Muscle of leg (tissue), 11 donors: ENCODE results near the gene UBE2N. TPM values are rescaled to one million over a fixed set of nuclear protein-coding genes. Genes with fewer than 3 reads are reported as not detected.

Source experiments
- DNase-seq: peaks from one replicate; pipeline ENCODE4 v3.0.0; 2013
- H3K27ac ChIP-seq: one replicate; pipeline ENCODE4 v1.5.1; 2013; ENCODE audit warnings: mild to moderate bottlenecking, low read length, control low read depth
- H3K27me3 ChIP-seq: one replicate; pipeline ENCODE4 v1.6.1; 2013; ENCODE audit warnings: low read length; ENCODE audit not compliant: control insufficient read depth, insufficient read depth
- H3K36me3 ChIP-seq: one replicate; pipeline ENCODE4 v1.6.1; 2013; ENCODE audit warnings: low read length; ENCODE audit not compliant: control insufficient read depth, insufficient read depth
- H3K4me1 ChIP-seq: one replicate; pipeline ENCODE4 v1.6.1; 2013; ENCODE audit warnings: low read length; ENCODE audit not compliant: control insufficient read depth, insufficient read depth
- H3K4me3 ChIP-seq: one replicate; pipeline ENCODE4 v1.5.1; 2013; ENCODE audit warnings: low read length, control low read depth
- H3K9me3 ChIP-seq: replicated peaks from 2 replicates; pipeline ENCODE4 v1.6.1; 2013; ENCODE audit warnings: low read depth, low read length; ENCODE audit not compliant: control insufficient read depth
- WGBS: methylation state at CpG from one replicate; pipeline ENCODE4 v1.1.5; 2013; ENCODE audit warnings: missing lambda C conversion rate; ENCODE audit not compliant: insufficient coverage; 5-methylcytosine and 5-hydroxymethylcytosine counted together
- polyA plus RNA-seq, 8 donors: library from polyadenylated mRNA; unstranded; fragments of 120-200 nt; gene quantifications; one replicate each; pipeline versions ENCODE4 v1.2.1 to v1.2.3, GENCODE V29; 2013; ENCODE audit warnings: inconsistent platforms in 1 of 8, low replicate concordance in 1 of 8; ENCODE audit not compliant: insufficient read length in 8 of 8, insufficient read depth in 1 of 8
- total RNA-seq: library from RNA; stranded (reverse); fragments of 120-200 nt; gene quantifications from one replicate; pipeline ENCODE4 v1.2.4, GENCODE V29; 2013

The UBE2N gene
- total and polyA plus RNA-seq, 9 donors, result 63.7 to 112 (median 103) TPM

- peaks cover 19% of the 10 kb centered on the region for H3K4me1 ChIP-seq
- H3K27ac ChIP-seq, result no peak overlapping the region
- WGBS, result no CpG with 5 or more reads among the region's 4 CpGs
Observed at GRCh38 chr12:93430280-93430679, 11.5 kb downstream of the UBE2N start.

GRCh38 chr12:93429852-93430251, 11.9 kb downstream of the UBE2N start:
- H3K4me1 ChIP-seq, result peaks cover 17% of the 10 kb centered on the region
- H3K27ac ChIP-seq, result no peak overlapping the region
- H3K27me3 ChIP-seq, result no peaks in the 10 kb centered on the region
- no peaks in the 10 kb centered on the region for H3K36me3 ChIP-seq
- no CpG with 5 or more reads among the region's 1 CpG for WGBS
- H3K9me3 ChIP-seq, result no peaks in the 10 kb centered on the region
- DNase-seq, result no peak
- no peak overlapping the region for H3K4me3 ChIP-seq

More at GRCh38 chr12:93430280-93430679, 11.5 kb downstream of the UBE2N start:
- no peak overlapping the region for H3K4me3 ChIP-seq
- no peaks in the 10 kb centered on the region for H3K27me3 ChIP-seq
- DNase-seq, result no peak
- no peaks in the 10 kb centered on the region for H3K9me3 ChIP-seq
- H3K36me3 ChIP-seq, result no peaks in the 10 kb centered on the region

GRCh38 chr12:93429448-93429847, 12.3 kb downstream of the UBE2N start:
- H3K9me3 ChIP-seq, result no peaks in the 10 kb centered on the region
- H3K27ac ChIP-seq, result no peak overlapping the region
- DNase-seq, result no peak
- no peak overlapping the region for H3K4me3 ChIP-seq
- WGBS, result 67% methylated on average over 1 of the region's 1 CpG
- H3K36me3 ChIP-seq, result no peaks in the 10 kb centered on the region
- peaks cover 16% of the 10 kb centered on the region for H3K4me1 ChIP-seq
- no peaks in the 10 kb centered on the region for H3K27me3 ChIP-seq

- Histone ChIP-seq H3K4me3 (no peak overlapping the region), H3K36me3 (peaks cover 1% of the 10 kb centered on the region), H3K27ac (no peak overlapping the region), H3K27me3 (no peaks in the 10 kb centered on the region), H3K4me1 (peaks cover 16% of the 10 kb centered on the region), H3K9me3 (no peaks in the 10 kb centered on the region)
- WGBS, result 20% methylated on average over 1 of the region's 5 CpGs
- DNase-seq, result no peak
Observed at GRCh38 chr12:93427779-93428564, 13.8 kb downstream of the UBE2N start.

- Histone ChIP-seq H3K4me3 (no peak overlapping the region), H3K4me1 (peaks cover 16% of the 10 kb centered on the region), H3K27me3 (no peaks in the 10 kb centered on the region), H3K27ac (no peak overlapping the region), H3K36me3 (peaks cover 4% of the 10 kb centered on the region), H3K9me3 (no peaks in the 10 kb centered on the region)
- DNase-seq, result no peak
- no CpG with 5 or more reads among the region's 1 CpG for WGBS
Observed at GRCh38 chr12:93426412-93426805, 15.3 kb downstream of the UBE2N start.

GRCh38 chr12:93425736-93426411, 15.9 kb downstream of the UBE2N start:
- no peaks in the 10 kb centered on the region for H3K9me3 ChIP-seq
- H3K4me1 ChIP-seq, result peaks cover 16% of the 10 kb centered on the region
- peaks cover 4% of the 10 kb centered on the region for H3K36me3 ChIP-seq
- no peak overlapping the region for H3K4me3 ChIP-seq
- H3K27ac ChIP-seq, result no peak overlapping the region
- peak; percentile 65 for DNase-seq
- no peaks in the 10 kb centered on the region for H3K27me3 ChIP-seq
- WGBS, result 71% methylated on average over 2 of the region's 8 CpGs

- WGBS, result no CpG with 5 or more reads among the region's 2 CpGs
- DNase-seq, result no peak
- Histone ChIP-seq H3K9me3 (no peaks in the 10 kb centered on the region), H3K27ac (no peak overlapping the region), H3K4me3 (no peak overlapping the region), H3K27me3 (no peaks in the 10 kb centered on the region), H3K4me1 (peaks cover 9% of the 10 kb centered on the region), H3K36me3 (peaks cover 4% of the 10 kb centered on the region)
Observed at GRCh38 chr12:93422050-93422449, 19.7 kb downstream of the UBE2N start.

DNA sequence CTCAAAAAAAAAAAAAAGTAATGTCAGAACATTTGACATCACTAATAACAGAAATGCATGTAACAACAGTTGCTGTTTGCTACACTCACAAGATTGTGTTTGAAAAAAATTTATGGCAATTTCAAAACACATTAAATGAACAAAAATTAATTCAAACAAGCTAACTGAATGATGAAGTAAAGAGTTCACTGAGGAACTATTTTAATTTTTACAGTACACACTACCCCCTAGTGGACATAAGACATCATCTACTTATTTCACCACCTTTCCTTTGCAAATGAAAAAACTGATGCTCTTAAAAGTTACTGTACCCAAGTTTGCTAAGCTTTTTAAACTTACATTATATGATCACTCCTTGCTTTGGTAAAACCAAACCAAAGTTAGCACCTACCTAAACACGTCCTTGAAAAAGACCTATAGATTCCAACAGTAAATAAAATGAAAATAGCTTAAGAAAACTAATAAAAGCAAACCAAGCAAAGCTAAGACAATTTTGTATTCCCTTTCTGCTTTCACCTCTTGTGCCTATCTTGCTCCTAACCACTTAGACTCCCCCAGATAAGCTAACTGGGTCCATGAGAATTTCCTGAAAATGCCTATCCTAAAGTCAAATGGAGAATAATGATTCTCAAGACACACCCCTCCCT, 22.2 kb downstream of the UBE2N start:
- Histone ChIP-seq H3K36me3 (peaks cover 4% of the 10 kb centered on the region), H3K27me3 (no peaks in the 10 kb centered on the region), H3K4me3 (no peak overlapping the region), H3K27ac (no peak overlapping the region), H3K9me3 (no peaks in the 10 kb centered on the region), H3K4me1 (peaks cover 3% of the 10 kb centered on the region)
- no CpG with 5 or more reads among the region's 1 CpG for WGBS
- peak; percentile 75 for DNase-seq

DNA sequence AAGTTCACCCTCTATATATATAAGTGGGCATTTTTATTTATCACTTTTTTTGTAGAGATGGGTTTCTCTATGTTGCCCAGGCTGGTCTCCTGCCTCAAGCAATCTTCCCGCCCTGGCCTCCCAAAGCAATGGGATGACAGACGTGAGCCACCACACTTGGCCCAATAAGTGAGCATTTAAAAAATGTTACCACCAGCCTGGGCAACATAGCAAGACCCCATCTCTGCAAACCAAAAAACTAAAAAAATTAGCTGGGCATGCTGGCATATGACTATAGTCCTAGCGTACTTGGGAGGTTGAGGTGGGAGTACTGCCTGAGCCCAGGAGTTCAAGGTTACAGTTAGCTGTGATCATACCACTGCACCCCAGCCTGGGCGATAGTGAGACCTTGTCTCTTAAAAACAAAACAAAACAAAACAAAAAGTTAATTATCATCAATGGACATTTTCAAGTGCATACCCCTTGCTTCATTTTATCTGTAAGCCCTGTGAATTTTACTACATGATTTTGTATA, 23.7 kb downstream of the UBE2N start:
- Histone ChIP-seq H3K27ac (no peak overlapping the region), H3K4me1 (peaks cover 3% of the 10 kb centered on the region), H3K9me3 (no peaks in the 10 kb centered on the region), H3K36me3 (peaks cover 3% of the 10 kb centered on the region), H3K27me3 (no peaks in the 10 kb centered on the region), H3K4me3 (no peak overlapping the region)
- WGBS, result 100% methylated on average over 1 of the region's 4 CpGs
- DNase-seq, result no peak
